GF-D8 (cell line): ENCODE results near the gene DUOXA1.
"Not testable (repeated sequence)": the region's sequence is repeated elsewhere in the genome, so short reads cannot be mapped to it uniquely, and the experiment has no call there.

Experiments
- DNase-seq: peaks from one replicate; lab custom pipeline; 2025; lab: John Stamatoyannopoulos, UW

DUOXA1 gene

GRCh38 chr15:45150997-45151396 lies 21.3 kb upstream of the DUOXA1 start:
- DNase-seq, result no peak

- no peak for DNase-seq
These were observed 20.8 kb upstream of the DUOXA1 start for GRCh38 chr15:45150481-45150880.

GRCh38 chr15:45149060-45149459 lies 19.4 kb upstream of the DUOXA1 start:
- DNase-seq, result no peak

- no peak for DNase-seq
These were observed 18.7 kb upstream of the DUOXA1 start for GRCh38 chr15:45148076-45149059.

GRCh38 chr15:45147606-45148005 lies 17.9 kb upstream of the DUOXA1 start:
- DNase-seq, result no peak

- DNase-seq, result no peak
These were observed 16.7 kb upstream of the DUOXA1 start for GRCh38 chr15:45146405-45146804.

- DNase-seq, result no peak
These were observed 15.1 kb upstream of the DUOXA1 start for GRCh38 chr15:45144775-45145174.

- DNase-seq, result no peak
These were observed 14.3 kb upstream of the DUOXA1 start for GRCh38 chr15:45143946-45144345.

- DNase-seq, result no peak
These were observed 13.4 kb upstream of the DUOXA1 start for GRCh38 chr15:45143056-45143455.

- DNase-seq, result no peak
These were observed 11.7 kb upstream of the DUOXA1 start for GRCh38 chr15:45141386-45141785.

- DNase-seq, result no peak
These were observed 11.0 kb upstream of the DUOXA1 start for GRCh38 chr15:45140557-45141250.

GRCh38 chr15:45139770-45140169 lies 10.1 kb upstream of the DUOXA1 start:
- no peak for DNase-seq

GRCh38 chr15:45138814-45139765 lies 9.4 kb upstream of the DUOXA1 start:
- no peak for DNase-seq

- no peak for DNase-seq
These were observed 8.0 kb upstream of the DUOXA1 start for GRCh38 chr15:45137703-45138102.

- no peak for DNase-seq
These were observed 6.7 kb upstream of the DUOXA1 start for GRCh38 chr15:45136378-45136764.

GRCh38 chr15:45135705-45136377 lies 6.2 kb upstream of the DUOXA1 start:
- DNase-seq, result not testable (repeated sequence)

- DNase-seq, result no peak
These were observed 5.3 kb upstream of the DUOXA1 start for GRCh38 chr15:45134682-45135604.

- no peak for DNase-seq
These were observed 4.4 kb upstream of the DUOXA1 start for GRCh38 chr15:45134046-45134445.

- DNase-seq, result no peak
These were observed 3.9 kb upstream of the DUOXA1 start for GRCh38 chr15:45133561-45133920.

- no peak for DNase-seq
These were observed 3.3 kb upstream of the DUOXA1 start for GRCh38 chr15:45132844-45133560.
